WTC11 (cell line): ENCODE measurements around the gene TTC7B. TPM values are rescaled to one million over a fixed set of nuclear protein-coding genes. Genes with fewer than 3 reads are reported as not detected.

Source experiments
- ATAC-seq: fragments of 200-7000 bp; cut with Tn5 transposase; 2 replicates; pipeline ENCODE4 v1.10.0; 2021; ENCODE audit warnings: mild to moderate bottlenecking, moderate library complexity
- CTCF ChIA-PET: fragments of 300-600 bp; sonication (Branson Sonifier 250); formaldehyde crosslinking; loops from one replicate; lab custom pipeline; 2021; ENCODE audit warnings: antibody characterized with exemption; lab: Charles Lee
- POLR2A ChIA-PET: fragments of 350-600 bp; sonication (Branson Sonifier 250); formaldehyde crosslinking; loops from one replicate; lab custom pipeline; 2021; ENCODE audit warnings: antibody characterized with exemption; lab: Charles Lee
- DNase-seq: peaks from one replicate; pipeline ENCODE4 v3.0.0; 2021; ENCODE audit warnings: low spot score
- H3K27ac Mint-ChIP-seq: 2 replicates; pipeline ENCODE4 v1.8.0; 2021; ENCODE audit warnings: mixed read lengths
- H3K27me3 Mint-ChIP-seq: 2 replicates; pipeline ENCODE4 v1.8.0; 2021; ENCODE audit warnings: low read depth, mild to moderate bottlenecking, moderate library complexity, mixed read lengths
- H3K36me3 Mint-ChIP-seq: 2 replicates; pipeline ENCODE4 v1.8.0; 2021; ENCODE audit warnings: mixed read lengths
- H3K4me1 Mint-ChIP-seq: 2 replicates; pipeline ENCODE4 v1.8.0; 2022; ENCODE audit warnings: mixed read lengths
- H3K4me3 Mint-ChIP-seq: 2 replicates; pipeline ENCODE4 v1.8.0; 2021; ENCODE audit warnings: mild to moderate bottlenecking, moderate library complexity, mixed read lengths
- H3K9me3 Mint-ChIP-seq: 2 replicates; pipeline ENCODE4 v1.8.0; 2021; ENCODE audit warnings: mixed read lengths
- JUN ChIP-seq: sonication (generic); formaldehyde crosslinking; IDR thresholded peaks from 2 replicates; pipeline ENCODE4 v1.8.0; 2023; ENCODE audit warnings: mild to moderate bottlenecking, missing genetic modification reagents
- NR3C1 ChIP-seq: sonication (generic); formaldehyde crosslinking; conservative IDR thresholded peaks from 2 replicates; pipeline ENCODE4 v1.8.1; 2023; ENCODE audit warnings: low read depth, mild to moderate bottlenecking, missing genetic modification reagents
- ZNF232 ChIP-seq: sonication (generic); formaldehyde crosslinking; IDR thresholded peaks from 2 replicates; pipeline ENCODE4 v1.8.0; 2022; ENCODE audit warnings: mild to moderate bottlenecking, missing genetic modification reagents
- ZNF263 ChIP-seq: sonication (generic); formaldehyde crosslinking; IDR thresholded peaks from 2 replicates; pipeline ENCODE4 v1.8.1; 2022; ENCODE audit warnings: low read depth, mild to moderate bottlenecking, moderate library complexity, missing genetic modification reagents
- ZNF416 ChIP-seq: fragments of 250-450 bp; sonication (Bioruptor Pico); IDR thresholded peaks from 2 replicates; pipeline ENCODE4 v1.9.0; 2021; ENCODE audit warnings: mild to moderate bottlenecking, inconsistent platforms
- ZNF423 ChIP-seq: fragments of 250-450 bp; sonication (Bioruptor Pico); IDR thresholded peaks from 2 replicates; pipeline ENCODE4 v2.1.2; 2022; ENCODE audit warnings: mild to moderate bottlenecking, moderate library complexity
- ZNF671 ChIP-seq: fragments of 250-450 bp; sonication (Bioruptor Pico); IDR thresholded peaks from 2 replicates; pipeline ENCODE4 v1.8.0; 2021; ENCODE audit warnings: mild to moderate bottlenecking
- total RNA-seq: library from RNA; stranded (reverse); gene quantifications from 3 replicates; pipeline ENCODE4 v1.2.3, GENCODE V29; 2021
- TF ChIP-seq, protein P1 (sequence below): fragments of 250-450 bp; sonication (Bioruptor Pico); conservative IDR thresholded peaks from 2 replicates; pipeline ENCODE4 v1.9.0; 2021; ENCODE audit warnings: mild to moderate bottlenecking
- TF ChIP-seq, protein P2 (sequence below): fragments of 250-450 bp; sonication (Bioruptor Pico); IDR thresholded peaks from 2 replicates; pipeline ENCODE4 v1.9.0; 2021; ENCODE audit warnings: mild to moderate bottlenecking
- TF ChIP-seq, protein P3 (sequence below): sonication (generic); formaldehyde crosslinking; IDR thresholded peaks from 2 replicates; pipeline ENCODE4 v1.8.1; 2023; ENCODE audit warnings: mild to moderate bottlenecking, missing genetic modification reagents
- TF ChIP-seq, protein P4 (sequence below): sonication (generic); formaldehyde crosslinking; conservative IDR thresholded peaks from 2 replicates; pipeline ENCODE4 v1.8.1; 2022; ENCODE audit warnings: mild to moderate bottlenecking, missing genetic modification reagents
- TF ChIP-seq, protein P5 (sequence below): sonication (generic); formaldehyde crosslinking; conservative IDR thresholded peaks from 2 replicates; pipeline ENCODE4 v1.8.1; 2023; ENCODE audit warnings: mild to moderate bottlenecking, low read depth, missing genetic modification reagents, moderate library complexity
- TF ChIP-seq, protein P6 (sequence below): sonication (generic); formaldehyde crosslinking; IDR thresholded peaks from 2 replicates; pipeline ENCODE4 v1.8.0; 2023; ENCODE audit warnings: missing genetic modification reagents, mild to moderate bottlenecking, borderline replicate concordance
- TF ChIP-seq, protein P7 (sequence below): sonication (generic); formaldehyde crosslinking; IDR thresholded peaks from 2 replicates; pipeline ENCODE4 v1.8.0; 2022; ENCODE audit warnings: mild to moderate bottlenecking, missing genetic modification reagents
- TF ChIP-seq, protein P8 (sequence below): sonication (generic); formaldehyde crosslinking; IDR thresholded peaks from 2 replicates; pipeline ENCODE4 v1.8.1; 2023; ENCODE audit warnings: mild to moderate bottlenecking, missing genetic modification reagents, moderate library complexity

The TTC7B gene
- total RNA-seq, 1 experiment from 2014 or later = 27.6 TPM

DNA sequence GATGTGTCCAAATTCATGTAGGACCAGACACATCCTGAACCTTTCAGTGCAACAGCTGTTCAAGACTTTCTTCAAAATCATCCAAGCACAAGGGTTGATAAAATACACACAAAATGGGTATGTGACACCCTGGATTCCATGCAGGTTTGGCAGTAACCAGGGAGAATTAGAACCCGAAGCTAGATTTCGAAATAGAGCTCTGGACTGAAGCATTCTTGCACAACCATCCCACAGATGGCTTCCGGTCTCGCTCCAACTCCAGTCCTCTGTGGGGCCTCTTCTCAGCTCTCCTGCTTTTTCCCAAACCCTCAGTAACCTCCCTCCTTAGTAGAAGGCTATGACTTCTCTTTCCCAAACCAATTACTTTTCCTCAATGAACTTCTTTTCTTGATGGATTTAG lies 171.3 kb downstream of the TTC7B start:
- Mint-ChIP-seq H3K27ac (no peak overlapping the region), H3K4me1 (peaks cover 79% of the 10 kb centered on the region), H3K4me3 (no peak overlapping the region), H3K36me3 (no peaks in the 10 kb centered on the region), H3K27me3 (no peaks in the 10 kb centered on the region), H3K9me3 (no peaks in the 10 kb centered on the region)
- DNase-seq (no peak), ATAC-seq (no peak)
- CTCF ChIA-PET = interaction anchor here (1.2 kb wide), 2 partner anchors 53 to 113 kb away, joined by 3 read pairs; no protein-coding TSS in a partner anchor
- POLR2A ChIA-PET = interaction anchor here (0.6 kb wide), 1 partner anchor 568 kb away, joined by 3 read pairs; no protein-coding TSS in a partner anchor
- no peak for TF ChIP-seq NR3C1
- no peak for TF ChIP-seq ZNF232 (CRISPR knock-in tag)

DNA sequence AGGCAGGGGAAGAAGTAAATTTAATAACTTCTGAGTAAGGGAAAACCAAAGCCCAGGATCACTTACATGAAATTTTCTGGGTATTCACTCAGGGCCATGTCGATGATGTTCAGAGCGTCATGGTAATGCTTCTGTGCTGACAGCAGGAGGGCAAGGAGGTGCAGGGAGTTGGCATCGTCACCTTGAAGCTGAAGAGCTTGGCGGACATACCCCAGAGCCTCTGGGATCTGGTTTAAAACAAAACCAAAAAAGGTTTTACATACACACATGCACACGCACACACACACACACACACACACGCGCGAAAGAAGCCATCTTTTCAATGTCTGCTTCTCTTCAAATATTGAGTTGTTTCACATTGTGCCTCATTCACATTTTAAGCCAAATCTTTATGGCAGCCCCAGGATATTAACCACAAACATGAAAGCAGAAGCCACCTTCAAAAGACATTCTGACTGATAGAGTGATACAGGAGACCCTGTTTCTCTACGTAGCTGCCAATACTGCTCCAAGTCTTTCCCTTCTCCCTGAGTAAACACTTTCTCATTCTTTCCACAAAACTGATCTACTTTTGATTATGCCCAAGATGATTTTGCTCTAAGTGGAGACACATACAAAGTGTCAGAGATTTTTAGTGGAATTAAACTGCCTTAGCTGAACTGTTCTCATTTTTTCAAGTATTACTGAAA lies 172.1 kb downstream of the TTC7B start:
- no peak for DNase-seq
- no peaks in the 10 kb centered on the region for H3K27me3 Mint-ChIP-seq
- TF ChIP-seq, protein P1, sequence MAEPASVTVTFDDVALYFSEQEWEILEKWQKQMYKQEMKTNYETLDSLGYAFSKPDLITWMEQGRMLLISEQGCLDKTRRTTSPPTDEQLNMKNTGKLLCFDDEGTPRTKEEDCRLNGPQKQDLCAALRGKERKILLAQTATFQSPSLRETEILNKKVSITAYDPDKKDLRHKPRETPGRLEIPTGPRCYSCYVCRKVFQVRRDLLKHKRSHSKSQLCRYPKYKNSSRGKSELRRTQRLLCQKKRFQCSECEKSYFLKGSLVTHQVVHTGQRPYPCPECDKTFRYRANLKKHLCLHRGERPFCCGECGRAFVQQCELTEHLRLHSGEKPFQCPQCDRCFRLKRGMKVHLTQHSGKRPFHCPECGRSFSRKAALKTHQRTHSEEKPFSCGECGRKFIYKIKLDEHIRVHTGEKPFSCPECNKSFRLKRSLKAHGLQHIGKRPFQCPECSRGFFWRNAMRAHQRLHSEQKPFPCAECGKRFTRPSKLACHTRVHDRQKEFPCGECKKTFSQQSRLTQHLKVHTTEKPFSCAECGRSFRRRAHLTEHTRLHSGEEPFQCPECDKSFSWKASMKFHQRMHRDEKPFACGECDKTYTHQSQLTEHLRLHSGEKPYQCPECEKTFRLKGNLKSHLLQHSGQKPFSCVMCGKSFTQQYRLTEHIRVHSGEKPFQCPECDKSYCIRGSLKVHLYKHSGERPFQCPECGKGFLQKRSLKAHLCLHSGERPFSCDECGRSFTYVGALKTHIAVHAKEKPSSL (CRISPR knock-in tag) = no peak
- TF ChIP-seq, protein P2, sequence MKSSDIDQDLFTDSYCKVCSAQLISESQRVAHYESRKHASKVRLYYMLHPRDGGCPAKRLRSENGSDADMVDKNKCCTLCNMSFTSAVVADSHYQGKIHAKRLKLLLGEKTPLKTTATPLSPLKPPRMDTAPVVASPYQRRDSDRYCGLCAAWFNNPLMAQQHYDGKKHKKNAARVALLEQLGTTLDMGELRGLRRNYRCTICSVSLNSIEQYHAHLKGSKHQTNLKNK (CRISPR knock-in tag) = no peak
- TF ChIP-seq ZNF423 (CRISPR knock-in tag) (no peak), ZNF671 (CRISPR knock-in tag) (no peak), ZNF416 (CRISPR knock-in tag) (no peak), NR3C1 (no peak), JUN (CRISPR knock-in tag) (no peak), ZNF263 (CRISPR knock-in tag) (no peak)
- TF ChIP-seq, protein P3, sequence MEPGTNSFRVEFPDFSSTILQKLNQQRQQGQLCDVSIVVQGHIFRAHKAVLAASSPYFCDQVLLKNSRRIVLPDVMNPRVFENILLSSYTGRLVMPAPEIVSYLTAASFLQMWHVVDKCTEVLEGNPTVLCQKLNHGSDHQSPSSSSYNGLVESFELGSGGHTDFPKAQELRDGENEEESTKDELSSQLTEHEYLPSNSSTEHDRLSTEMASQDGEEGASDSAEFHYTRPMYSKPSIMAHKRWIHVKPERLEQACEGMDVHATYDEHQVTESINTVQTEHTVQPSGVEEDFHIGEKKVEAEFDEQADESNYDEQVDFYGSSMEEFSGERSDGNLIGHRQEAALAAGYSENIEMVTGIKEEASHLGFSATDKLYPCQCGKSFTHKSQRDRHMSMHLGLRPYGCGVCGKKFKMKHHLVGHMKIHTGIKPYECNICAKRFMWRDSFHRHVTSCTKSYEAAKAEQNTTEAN (CRISPR knock-in tag) = no peak
- TF ChIP-seq, protein P4, sequence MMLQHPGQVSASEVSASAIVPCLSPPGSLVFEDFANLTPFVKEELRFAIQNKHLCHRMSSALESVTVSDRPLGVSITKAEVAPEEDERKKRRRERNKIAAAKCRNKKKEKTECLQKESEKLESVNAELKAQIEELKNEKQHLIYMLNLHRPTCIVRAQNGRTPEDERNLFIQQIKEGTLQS (CRISPR knock-in tag) = no peak
- TF ChIP-seq, protein P5, sequence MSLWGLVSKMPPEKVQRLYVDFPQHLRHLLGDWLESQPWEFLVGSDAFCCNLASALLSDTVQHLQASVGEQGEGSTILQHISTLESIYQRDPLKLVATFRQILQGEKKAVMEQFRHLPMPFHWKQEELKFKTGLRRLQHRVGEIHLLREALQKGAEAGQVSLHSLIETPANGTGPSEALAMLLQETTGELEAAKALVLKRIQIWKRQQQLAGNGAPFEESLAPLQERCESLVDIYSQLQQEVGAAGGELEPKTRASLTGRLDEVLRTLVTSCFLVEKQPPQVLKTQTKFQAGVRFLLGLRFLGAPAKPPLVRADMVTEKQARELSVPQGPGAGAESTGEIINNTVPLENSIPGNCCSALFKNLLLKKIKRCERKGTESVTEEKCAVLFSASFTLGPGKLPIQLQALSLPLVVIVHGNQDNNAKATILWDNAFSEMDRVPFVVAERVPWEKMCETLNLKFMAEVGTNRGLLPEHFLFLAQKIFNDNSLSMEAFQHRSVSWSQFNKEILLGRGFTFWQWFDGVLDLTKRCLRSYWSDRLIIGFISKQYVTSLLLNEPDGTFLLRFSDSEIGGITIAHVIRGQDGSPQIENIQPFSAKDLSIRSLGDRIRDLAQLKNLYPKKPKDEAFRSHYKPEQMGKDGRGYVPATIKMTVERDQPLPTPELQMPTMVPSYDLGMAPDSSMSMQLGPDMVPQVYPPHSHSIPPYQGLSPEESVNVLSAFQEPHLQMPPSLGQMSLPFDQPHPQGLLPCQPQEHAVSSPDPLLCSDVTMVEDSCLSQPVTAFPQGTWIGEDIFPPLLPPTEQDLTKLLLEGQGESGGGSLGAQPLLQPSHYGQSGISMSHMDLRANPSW (CRISPR knock-in tag) = no peak
- TF ChIP-seq, protein P6, sequence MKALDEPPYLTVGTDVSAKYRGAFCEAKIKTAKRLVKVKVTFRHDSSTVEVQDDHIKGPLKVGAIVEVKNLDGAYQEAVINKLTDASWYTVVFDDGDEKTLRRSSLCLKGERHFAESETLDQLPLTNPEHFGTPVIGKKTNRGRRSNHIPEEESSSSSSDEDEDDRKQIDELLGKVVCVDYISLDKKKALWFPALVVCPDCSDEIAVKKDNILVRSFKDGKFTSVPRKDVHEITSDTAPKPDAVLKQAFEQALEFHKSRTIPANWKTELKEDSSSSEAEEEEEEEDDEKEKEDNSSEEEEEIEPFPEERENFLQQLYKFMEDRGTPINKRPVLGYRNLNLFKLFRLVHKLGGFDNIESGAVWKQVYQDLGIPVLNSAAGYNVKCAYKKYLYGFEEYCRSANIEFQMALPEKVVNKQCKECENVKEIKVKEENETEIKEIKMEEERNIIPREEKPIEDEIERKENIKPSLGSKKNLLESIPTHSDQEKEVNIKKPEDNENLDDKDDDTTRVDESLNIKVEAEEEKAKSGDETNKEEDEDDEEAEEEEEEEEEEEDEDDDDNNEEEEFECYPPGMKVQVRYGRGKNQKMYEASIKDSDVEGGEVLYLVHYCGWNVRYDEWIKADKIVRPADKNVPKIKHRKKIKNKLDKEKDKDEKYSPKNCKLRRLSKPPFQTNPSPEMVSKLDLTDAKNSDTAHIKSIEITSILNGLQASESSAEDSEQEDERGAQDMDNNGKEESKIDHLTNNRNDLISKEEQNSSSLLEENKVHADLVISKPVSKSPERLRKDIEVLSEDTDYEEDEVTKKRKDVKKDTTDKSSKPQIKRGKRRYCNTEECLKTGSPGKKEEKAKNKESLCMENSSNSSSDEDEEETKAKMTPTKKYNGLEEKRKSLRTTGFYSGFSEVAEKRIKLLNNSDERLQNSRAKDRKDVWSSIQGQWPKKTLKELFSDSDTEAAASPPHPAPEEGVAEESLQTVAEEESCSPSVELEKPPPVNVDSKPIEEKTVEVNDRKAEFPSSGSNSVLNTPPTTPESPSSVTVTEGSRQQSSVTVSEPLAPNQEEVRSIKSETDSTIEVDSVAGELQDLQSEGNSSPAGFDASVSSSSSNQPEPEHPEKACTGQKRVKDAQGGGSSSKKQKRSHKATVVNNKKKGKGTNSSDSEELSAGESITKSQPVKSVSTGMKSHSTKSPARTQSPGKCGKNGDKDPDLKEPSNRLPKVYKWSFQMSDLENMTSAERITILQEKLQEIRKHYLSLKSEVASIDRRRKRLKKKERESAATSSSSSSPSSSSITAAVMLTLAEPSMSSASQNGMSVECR (CRISPR knock-in tag) = no peak
- TF ChIP-seq, protein P7, sequence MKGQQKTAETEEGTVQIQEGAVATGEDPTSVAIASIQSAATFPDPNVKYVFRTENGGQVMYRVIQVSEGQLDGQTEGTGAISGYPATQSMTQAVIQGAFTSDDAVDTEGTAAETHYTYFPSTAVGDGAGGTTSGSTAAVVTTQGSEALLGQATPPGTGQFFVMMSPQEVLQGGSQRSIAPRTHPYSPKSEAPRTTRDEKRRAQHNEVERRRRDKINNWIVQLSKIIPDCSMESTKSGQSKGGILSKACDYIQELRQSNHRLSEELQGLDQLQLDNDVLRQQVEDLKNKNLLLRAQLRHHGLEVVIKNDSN (CRISPR knock-in tag) = no peak
- TF ChIP-seq, protein P8, sequence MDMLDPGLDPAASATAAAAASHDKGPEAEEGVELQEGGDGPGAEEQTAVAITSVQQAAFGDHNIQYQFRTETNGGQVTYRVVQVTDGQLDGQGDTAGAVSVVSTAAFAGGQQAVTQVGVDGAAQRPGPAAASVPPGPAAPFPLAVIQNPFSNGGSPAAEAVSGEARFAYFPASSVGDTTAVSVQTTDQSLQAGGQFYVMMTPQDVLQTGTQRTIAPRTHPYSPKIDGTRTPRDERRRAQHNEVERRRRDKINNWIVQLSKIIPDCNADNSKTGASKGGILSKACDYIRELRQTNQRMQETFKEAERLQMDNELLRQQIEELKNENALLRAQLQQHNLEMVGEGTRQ (CRISPR knock-in tag) = no peak
- POLR2A ChIA-PET = no interaction called here
- no peaks in the 10 kb centered on the region for H3K36me3 Mint-ChIP-seq
- CTCF ChIA-PET = interaction anchor here (1.2 kb wide), 1 partner anchor 114 kb away, joined by 3 read pairs; no protein-coding TSS in a partner anchor
- peak overlapping the region; percentile 7 for H3K27ac Mint-ChIP-seq
- no peaks in the 10 kb centered on the region for H3K9me3 Mint-ChIP-seq
- no peak overlapping the region for H3K4me3 Mint-ChIP-seq
- peaks cover 79% of the 10 kb centered on the region for H3K4me1 Mint-ChIP-seq
- no peak for ATAC-seq
